Measurements from ENCODE around the gene SP3.

The SP3 gene

DNA sequence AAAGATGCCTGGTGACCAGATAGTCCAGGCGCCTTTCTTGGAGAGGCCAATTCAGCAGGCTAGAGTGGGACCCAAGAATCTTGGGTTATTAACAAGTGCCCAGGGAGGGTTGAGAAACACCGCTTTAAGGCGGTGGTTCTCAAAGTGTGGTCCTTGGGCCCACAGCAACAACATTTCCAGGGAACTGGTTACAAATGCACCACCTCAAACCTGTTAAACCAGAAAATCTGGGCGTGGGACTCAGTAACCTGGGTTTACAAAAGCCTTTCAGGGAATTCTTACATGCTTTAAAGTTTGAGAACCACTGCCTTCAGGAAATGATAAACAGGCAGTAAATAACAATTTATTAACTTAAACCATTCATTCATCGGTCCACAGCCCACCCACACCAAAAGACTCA lies 92.5 kb downstream of the SP3 start:
- Histone ChIP-seq H3K4me1 (ENCODE audit: control insufficient read depth, insufficient read depth, low read length, unreplicated experiment) (no peaks in the 10 kb centered on the region), H2AFZ (ENCODE audit: low read length, unreplicated experiment) (no peak overlapping the region), H3K4me3 (ENCODE audit: low read depth, low read length) (no peak overlapping the region)

DNA sequence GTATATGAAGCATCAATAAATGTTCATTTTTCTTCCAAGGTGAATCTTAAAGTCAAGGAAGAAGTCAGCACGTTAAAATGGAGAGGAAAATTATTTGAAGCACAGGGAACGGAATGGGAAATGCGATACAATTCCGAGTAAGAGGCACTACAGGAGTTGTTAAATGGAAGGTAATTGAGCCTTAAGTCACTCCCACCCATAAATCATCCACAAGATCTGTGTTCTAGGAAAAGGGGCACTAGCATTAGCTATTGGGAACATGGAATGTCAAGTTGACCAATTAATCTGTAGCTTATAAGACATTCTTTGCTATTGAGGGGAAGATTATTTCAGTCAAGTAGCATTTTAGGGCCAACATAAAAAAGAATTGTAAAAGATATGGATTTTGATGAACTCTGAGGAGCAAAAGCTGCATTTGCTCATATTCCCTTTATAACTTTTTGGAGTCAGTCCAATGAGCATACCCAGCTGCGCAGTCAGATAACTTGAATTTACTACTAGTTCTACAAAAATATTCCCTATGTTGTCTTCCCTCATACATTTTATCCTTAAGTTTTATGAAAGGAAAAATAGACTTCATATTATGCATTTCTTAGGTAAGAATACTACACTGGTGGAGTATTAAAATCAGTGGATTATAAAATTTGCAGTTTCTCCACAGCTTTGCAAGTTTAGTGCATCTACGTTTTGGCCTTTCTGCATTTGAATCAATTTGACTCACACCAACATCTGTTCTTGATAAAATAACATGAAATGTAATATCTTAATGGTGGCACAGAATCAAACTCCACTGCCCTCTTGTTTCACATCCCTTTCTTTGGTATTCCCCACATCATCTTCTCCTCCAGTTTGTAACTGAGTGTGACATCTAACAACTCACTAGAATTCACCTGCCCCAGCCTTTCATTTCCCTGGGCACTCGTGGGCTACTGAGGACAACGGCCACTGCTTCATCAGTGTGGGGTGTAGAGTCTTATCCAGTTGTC lies 95.6 kb downstream of the SP3 start:
- Histone ChIP-seq H3K79me2 (ENCODE audit: control insufficient read depth, insufficient read depth, low read length, unreplicated experiment) (no peaks in the 10 kb centered on the region), H3K4me3 (ENCODE audit: low read depth, low read length) (no peak overlapping the region), H3K27me3 (ENCODE audit: insufficient read depth, low read length) (peaks cover 70% of the 10 kb centered on the region), H3K4me1 (ENCODE audit: control insufficient read depth, insufficient read depth, low read length, unreplicated experiment) (no peaks in the 10 kb centered on the region), H2AFZ (ENCODE audit: low read length, unreplicated experiment) (no peak overlapping the region), H3K27ac (ENCODE audit: low read depth, low read length) (no peak overlapping the region), H3K36me3 (ENCODE audit: insufficient read depth, low read length) (no peaks in the 10 kb centered on the region)

More for the DNA sequence above, 92.5 kb downstream of the SP3 start:
- H3K36me3 ChIP-seq (ENCODE audit: insufficient read depth, low read length), result no peaks in the 10 kb centered on the region
- peaks cover 42% of the 10 kb centered on the region for H3K27me3 ChIP-seq (ENCODE audit: insufficient read depth, low read length)
- no peaks in the 10 kb centered on the region for H3K79me2 ChIP-seq (ENCODE audit: control insufficient read depth, insufficient read depth, low read length, unreplicated experiment)
- H3K27ac ChIP-seq (ENCODE audit: low read depth, low read length), result no peak overlapping the region

DNA sequence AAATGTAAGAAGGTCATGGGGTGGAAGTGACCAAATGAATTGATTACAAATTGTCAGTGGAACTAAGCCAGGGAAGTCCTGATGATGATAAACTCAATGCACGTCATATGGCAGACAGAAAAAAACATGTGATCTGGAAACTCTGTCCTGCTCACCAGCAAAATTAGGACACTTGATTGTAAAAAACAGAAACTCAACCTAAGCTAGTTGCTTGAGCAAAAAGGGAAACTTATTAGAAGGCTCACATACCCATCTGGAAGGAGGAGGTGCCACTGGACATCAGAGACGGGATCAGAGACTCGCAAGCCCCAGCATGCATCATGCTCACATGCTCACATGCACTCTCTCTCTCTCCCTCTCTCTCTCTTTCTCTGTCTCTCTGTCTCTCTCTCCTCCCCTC lies 96.8 kb downstream of the SP3 start:
- no peak overlapping the region for H2AFZ ChIP-seq (ENCODE audit: low read length, unreplicated experiment)
- H3K27me3 ChIP-seq (ENCODE audit: insufficient read depth, low read length), result peaks cover 80% of the 10 kb centered on the region
- H3K79me2 ChIP-seq (ENCODE audit: control insufficient read depth, insufficient read depth, low read length, unreplicated experiment), result no peaks in the 10 kb centered on the region
- no peaks in the 10 kb centered on the region for H3K4me1 ChIP-seq (ENCODE audit: control insufficient read depth, insufficient read depth, low read length, unreplicated experiment)
- H3K36me3 ChIP-seq (ENCODE audit: insufficient read depth, low read length), result no peaks in the 10 kb centered on the region
- H3K4me3 ChIP-seq (ENCODE audit: low read depth, low read length), result no peak overlapping the region
- H3K27ac ChIP-seq (ENCODE audit: low read depth, low read length), result no peak overlapping the region

DNA sequence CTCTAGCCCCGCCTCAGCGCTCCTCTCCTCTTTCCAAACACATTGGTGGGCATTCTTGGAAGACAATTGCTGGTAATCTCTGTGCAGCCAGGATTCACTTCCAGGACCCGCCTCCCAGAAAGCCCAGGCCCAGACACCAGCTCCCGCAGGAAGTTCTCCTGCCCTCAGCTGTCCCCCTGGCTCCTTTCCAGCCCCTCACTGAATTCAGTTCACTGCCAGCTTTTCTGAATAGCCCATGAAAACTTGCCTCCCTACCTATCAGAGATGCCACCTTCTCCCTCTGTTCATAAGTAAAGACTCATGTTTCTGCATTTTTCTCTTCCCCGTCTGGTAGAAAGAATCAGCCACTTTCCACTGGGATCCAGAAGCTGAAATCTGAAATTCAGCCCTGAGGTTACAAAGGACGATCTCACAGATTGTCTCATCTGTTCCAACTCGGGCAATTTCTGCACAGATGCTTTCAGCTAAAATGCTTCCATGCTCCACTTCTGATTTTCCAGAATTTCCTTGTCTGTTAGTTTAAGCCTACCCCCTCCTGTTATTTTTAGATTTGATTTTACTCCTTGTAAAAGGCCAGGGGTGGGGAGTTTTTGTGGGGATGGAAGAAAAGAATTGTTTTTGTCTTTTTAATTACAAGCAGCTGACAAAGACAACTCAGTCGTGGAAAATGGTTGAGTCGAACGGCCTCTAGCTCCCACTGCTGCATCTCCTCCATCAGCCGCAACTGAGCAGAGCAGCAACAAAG lies 98.1 kb downstream of the SP3 start:
- H3K4me1 ChIP-seq (ENCODE audit: control insufficient read depth, insufficient read depth, low read length, unreplicated experiment), result no peaks in the 10 kb centered on the region
- H3K4me3 ChIP-seq (ENCODE audit: low read depth, low read length), result no peak overlapping the region
- no peaks in the 10 kb centered on the region for H3K36me3 ChIP-seq (ENCODE audit: insufficient read depth, low read length)
- peaks cover 79% of the 10 kb centered on the region for H3K27me3 ChIP-seq (ENCODE audit: insufficient read depth, low read length)
- H3K79me2 ChIP-seq (ENCODE audit: control insufficient read depth, insufficient read depth, low read length, unreplicated experiment), result no peaks in the 10 kb centered on the region
- H3K27ac ChIP-seq (ENCODE audit: low read depth, low read length), result no peak overlapping the region
- no peak overlapping the region for H2AFZ ChIP-seq (ENCODE audit: low read length, unreplicated experiment)

DNA sequence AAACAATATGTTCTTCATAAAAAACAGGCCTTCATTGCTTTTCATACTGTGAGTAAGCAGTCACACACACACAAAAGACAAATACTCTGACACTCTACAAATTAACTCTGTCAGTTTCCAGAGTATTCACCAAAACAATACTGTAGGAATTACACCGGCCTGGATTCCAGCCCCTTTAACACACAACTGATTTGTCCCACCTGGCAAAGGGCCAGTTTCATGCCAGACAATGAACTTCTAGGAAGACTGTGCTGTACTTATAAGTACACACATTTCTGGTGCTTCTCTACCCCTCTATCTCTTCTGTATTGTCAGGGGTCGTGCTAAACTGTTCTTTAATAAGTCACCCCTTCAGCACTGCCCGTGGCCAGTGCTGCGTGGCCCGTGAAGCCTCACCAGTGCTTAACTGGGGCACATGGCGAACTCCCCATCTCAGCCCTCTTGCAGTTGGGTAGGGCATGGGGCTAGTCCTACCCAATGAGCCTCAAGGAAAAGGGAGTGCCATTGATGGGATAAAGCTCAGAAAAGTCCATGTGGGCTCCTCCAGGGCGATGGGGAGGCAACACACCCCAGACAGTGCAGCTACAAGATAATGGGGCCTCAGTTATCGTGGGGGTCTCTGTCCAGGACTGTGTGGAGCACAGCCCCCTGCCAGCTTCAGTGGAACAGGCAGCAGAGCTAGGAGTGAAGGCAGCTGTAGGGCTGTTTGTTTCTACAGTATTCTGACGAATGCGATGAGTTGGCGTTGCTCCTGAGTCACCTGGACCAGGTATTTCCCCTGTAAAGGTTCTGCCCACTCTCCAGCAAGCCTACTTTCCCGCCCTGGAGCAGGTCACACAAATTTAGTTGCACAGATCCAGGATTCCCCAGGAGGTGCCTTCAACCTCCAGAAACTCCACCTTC lies 99.0 kb downstream of the SP3 start:
- H3K27me3 ChIP-seq (ENCODE audit: insufficient read depth, low read length), result peaks cover 77% of the 10 kb centered on the region
- no peaks in the 10 kb centered on the region for H3K36me3 ChIP-seq (ENCODE audit: insufficient read depth, low read length)

DNA sequence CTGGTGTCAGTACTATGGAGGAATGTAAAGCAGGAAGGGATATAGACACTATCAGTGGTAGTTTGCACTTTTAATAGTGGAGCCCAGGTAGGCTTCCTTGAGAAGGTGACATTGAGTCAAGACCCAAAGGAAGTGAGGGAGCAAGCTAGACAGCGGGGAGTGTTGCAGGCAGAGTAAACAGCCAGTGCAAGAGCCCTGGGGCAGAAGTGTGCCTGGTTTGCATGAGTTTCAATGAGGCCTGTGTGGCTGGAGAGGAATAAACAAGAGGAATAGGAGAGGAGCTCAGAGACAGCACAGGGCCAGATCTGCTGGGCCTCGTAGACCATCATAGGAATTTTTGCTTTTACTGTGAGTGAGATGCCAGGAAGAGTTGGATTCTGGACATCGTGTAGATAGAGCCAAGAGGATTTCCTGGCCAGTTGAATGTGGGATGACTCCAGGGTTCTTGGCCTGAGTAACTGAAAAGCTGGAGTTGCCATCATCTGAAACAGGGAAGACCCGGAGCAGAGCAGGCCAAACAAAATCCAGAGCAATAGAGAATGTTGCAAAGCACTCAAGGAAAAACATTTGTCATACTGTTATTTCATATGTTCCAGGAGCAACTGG lies 102.5 kb downstream of the SP3 start:
- H2AFZ ChIP-seq (ENCODE audit: low read length, unreplicated experiment), result no peak overlapping the region
- no peak overlapping the region for H3K4me3 ChIP-seq (ENCODE audit: low read depth, low read length)
- H3K27me3 ChIP-seq (ENCODE audit: insufficient read depth, low read length), result peaks cover 67% of the 10 kb centered on the region
- H3K79me2 ChIP-seq (ENCODE audit: control insufficient read depth, insufficient read depth, low read length, unreplicated experiment), result no peaks in the 10 kb centered on the region
- no peaks in the 10 kb centered on the region for H3K36me3 ChIP-seq (ENCODE audit: insufficient read depth, low read length)
- no peaks in the 10 kb centered on the region for H3K4me1 ChIP-seq (ENCODE audit: control insufficient read depth, insufficient read depth, low read length, unreplicated experiment)
- no peak overlapping the region for H3K27ac ChIP-seq (ENCODE audit: low read depth, low read length)

More for the DNA sequence above, 99.0 kb downstream of the SP3 start:
- H2AFZ ChIP-seq (ENCODE audit: low read length, unreplicated experiment), result no peak overlapping the region
- no peak overlapping the region for H3K4me3 ChIP-seq (ENCODE audit: low read depth, low read length)
- H3K27ac ChIP-seq (ENCODE audit: low read depth, low read length), result no peak overlapping the region
- no peaks in the 10 kb centered on the region for H3K4me1 ChIP-seq (ENCODE audit: control insufficient read depth, insufficient read depth, low read length, unreplicated experiment)
- no peaks in the 10 kb centered on the region for H3K79me2 ChIP-seq (ENCODE audit: control insufficient read depth, insufficient read depth, low read length, unreplicated experiment)

DNA sequence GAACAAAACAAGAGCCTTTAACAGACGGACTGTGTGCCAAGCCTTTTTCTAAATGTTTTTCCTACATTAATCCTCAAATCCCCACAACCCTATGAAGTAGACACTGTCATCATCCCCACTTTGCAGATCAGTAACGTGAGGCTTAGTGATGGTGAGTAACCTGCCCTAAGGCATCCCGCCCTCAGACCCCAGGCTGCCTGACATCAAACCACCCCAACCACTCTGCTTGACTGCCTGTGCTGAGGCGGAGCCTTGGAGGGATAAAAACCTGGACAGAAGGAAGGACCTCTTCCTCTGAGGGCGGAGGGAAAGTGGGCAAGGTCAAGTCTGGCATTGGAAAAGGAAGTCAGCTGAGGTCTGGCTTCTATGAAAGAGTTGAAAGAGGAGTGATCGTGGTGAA lies 104.6 kb downstream of the SP3 start:
- Histone ChIP-seq H3K27me3 (ENCODE audit: insufficient read depth, low read length) (peaks cover 45% of the 10 kb centered on the region), H3K4me3 (ENCODE audit: low read depth, low read length) (no peak overlapping the region), H3K4me1 (ENCODE audit: control insufficient read depth, insufficient read depth, low read length, unreplicated experiment) (peaks cover 6% of the 10 kb centered on the region), H3K27ac (ENCODE audit: low read depth, low read length) (no peak overlapping the region), H3K79me2 (ENCODE audit: control insufficient read depth, insufficient read depth, low read length, unreplicated experiment) (no peaks in the 10 kb centered on the region), H2AFZ (ENCODE audit: low read length, unreplicated experiment) (no peak overlapping the region), H3K36me3 (ENCODE audit: insufficient read depth, low read length) (no peaks in the 10 kb centered on the region)

DNA sequence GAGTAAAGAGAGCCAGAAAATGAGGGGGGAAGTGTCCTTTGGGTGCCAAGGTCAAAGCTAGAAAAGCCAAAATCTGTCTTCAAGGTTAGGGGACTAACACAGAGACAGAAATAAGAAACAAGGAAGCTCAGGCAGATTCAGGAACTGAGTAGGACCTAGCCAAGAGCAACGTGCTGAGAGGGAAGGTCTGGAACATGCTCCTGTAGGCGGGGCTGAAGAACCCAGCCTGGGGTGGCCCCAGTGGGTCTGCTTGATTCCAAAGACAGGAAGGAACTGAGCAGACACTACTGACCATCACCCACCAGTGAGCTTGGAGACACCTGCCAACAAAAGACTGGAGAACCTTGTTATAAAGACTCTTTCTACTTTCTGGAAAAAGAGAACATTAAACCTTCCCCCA lies 105.1 kb downstream of the SP3 start:
- Histone ChIP-seq H2AFZ (ENCODE audit: low read length, unreplicated experiment) (no peak overlapping the region), H3K4me1 (ENCODE audit: control insufficient read depth, insufficient read depth, low read length, unreplicated experiment) (peaks cover 11% of the 10 kb centered on the region), H3K27me3 (ENCODE audit: insufficient read depth, low read length) (peaks cover 44% of the 10 kb centered on the region), H3K4me3 (ENCODE audit: low read depth, low read length) (no peak overlapping the region), H3K79me2 (ENCODE audit: control insufficient read depth, insufficient read depth, low read length, unreplicated experiment) (no peaks in the 10 kb centered on the region), H3K27ac (ENCODE audit: low read depth, low read length) (no peak overlapping the region), H3K36me3 (ENCODE audit: insufficient read depth, low read length) (no peaks in the 10 kb centered on the region)

DNA sequence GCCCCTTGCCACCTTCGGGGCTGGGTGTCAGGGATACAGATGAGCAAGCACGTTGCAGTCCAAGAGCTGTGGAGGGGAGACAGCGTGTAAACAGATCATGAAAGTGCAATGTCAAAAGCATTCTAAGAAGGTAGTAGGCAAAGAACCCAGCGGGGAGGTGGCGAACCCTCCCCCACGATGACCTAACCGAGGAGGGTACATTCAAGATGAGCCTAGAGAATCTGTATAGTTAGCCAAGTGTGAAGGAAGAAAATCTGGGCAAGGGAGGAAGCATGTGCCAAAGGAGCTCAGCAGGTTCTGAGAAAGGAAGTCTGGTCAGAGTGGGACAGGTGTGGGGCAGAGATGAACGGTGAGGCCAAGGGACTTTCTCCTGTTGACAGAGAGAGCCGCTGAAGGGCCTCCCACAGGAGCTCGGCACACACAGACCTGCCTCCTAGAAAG lies 106.9 kb downstream of the SP3 start:
- H3K36me3 ChIP-seq (ENCODE audit: insufficient read depth, low read length), result no peaks in the 10 kb centered on the region
- no peak overlapping the region for H2AFZ ChIP-seq (ENCODE audit: low read length, unreplicated experiment)
- H3K4me3 ChIP-seq (ENCODE audit: low read depth, low read length), result no peak overlapping the region
- H3K79me2 ChIP-seq (ENCODE audit: control insufficient read depth, insufficient read depth, low read length, unreplicated experiment), result no peaks in the 10 kb centered on the region
- H3K27ac ChIP-seq (ENCODE audit: low read depth, low read length), result no peak overlapping the region
- H3K27me3 ChIP-seq (ENCODE audit: insufficient read depth, low read length), result peaks cover 28% of the 10 kb centered on the region
- peaks cover 22% of the 10 kb centered on the region for H3K4me1 ChIP-seq (ENCODE audit: control insufficient read depth, insufficient read depth, low read length, unreplicated experiment)

Data from ACC112 (cell line).